OCI-LY1 (cell line): ENCODE results near the gene SH3BGRL2.

ENCODE experiments used
- CTCF ChIP-seq: fragments of 200-600 bp; sonication (generic), shearing (Covaris generic); IDR thresholded peaks from 2 replicates; pipeline ENCODE4 v1.5.1; 2017; ENCODE audit warnings: mild to moderate bottlenecking, antibody characterized with exemption, low read length, moderate library complexity, mixed read lengths
- EZH2 ChIP-seq: fragments of 200-600 bp; sonication (generic), shearing (Covaris generic); IDR thresholded peaks from 2 replicates; pipeline ENCODE4 v1.8.0; 2017; ENCODE audit warnings: borderline replicate concordance, mixed run types, mild to moderate bottlenecking, antibody characterized with exemption, low read length, moderate library complexity, mixed read lengths

GRCh38 chr6:79724816-79725215 lies 93.7 kb downstream of the SH3BGRL2 start:
- TF ChIP-seq CTCF: no peak
- no peak for TF ChIP-seq EZH2
